ENCODE results near the gene PKM.

Gene PKM

GRCh38 chr15:72201391-72201921 lies 29.5 kb downstream of the PKM start:
- Histone ChIP-seq H3K9me3 (ENCODE audit: control insufficient read depth in 2 of 2, low read length in 2 of 2) (no peaks in the 10 kb centered on the region), H3K27me3 (ENCODE audit: control insufficient read depth in 1 of 2, insufficient read depth in 2 of 2, low read length in 2 of 2) (peaks cover 7 to 10% of the 10 kb centered on the region in 2 donors), H3K36me3 (ENCODE audit: control insufficient read depth in 2 of 2, insufficient read depth in 2 of 2, low read length in 2 of 2) (peaks cover 59 to 60% of the 10 kb centered on the region in 2 donors), H3K4me1 (ENCODE audit: control insufficient read depth, insufficient read depth, low read length) (peaks cover 41% of the 10 kb centered on the region), H3K27ac (ENCODE audit: low read length) (peak overlapping the region; percentile 6), H3K4me3 (ENCODE audit: low read length in 2 of 2) (no peak overlapping the region), H3K9ac (ENCODE audit: low read length in 2 of 2) (no peak overlapping the region)

- peaks cover 8 to 11% of the 10 kb centered on the region in 2 donors for H3K27me3 ChIP-seq (ENCODE audit: control insufficient read depth in 1 of 2, insufficient read depth in 2 of 2, low read length in 2 of 2)
- H3K9me3 ChIP-seq (ENCODE audit: control insufficient read depth in 2 of 2, low read length in 2 of 2) = no peaks in the 10 kb centered on the region
- no peak overlapping the region for H3K9ac ChIP-seq (ENCODE audit: low read length in 2 of 2)
- H3K4me3 ChIP-seq (ENCODE audit: low read length in 2 of 2) = no peak overlapping the region
- H3K27ac ChIP-seq (ENCODE audit: low read length) = peak overlapping the region; percentile 6
- peaks cover 51% of the 10 kb centered on the region in 2 donors for H3K36me3 ChIP-seq (ENCODE audit: control insufficient read depth in 2 of 2, insufficient read depth in 2 of 2, low read length in 2 of 2)
- peaks cover 41% of the 10 kb centered on the region for H3K4me1 ChIP-seq (ENCODE audit: control insufficient read depth, insufficient read depth, low read length)
Observed at GRCh38 chr15:72200395-72201237, 30.4 kb downstream of the PKM start.

GRCh38 chr15:72199721-72200212 lies 31.2 kb downstream of the PKM start:
- peaks cover 10 to 11% of the 10 kb centered on the region in 2 donors for H3K27me3 ChIP-seq (ENCODE audit: control insufficient read depth in 1 of 2, insufficient read depth in 2 of 2, low read length in 2 of 2)
- H3K9me3 ChIP-seq (ENCODE audit: control insufficient read depth in 2 of 2, low read length in 2 of 2) = no peaks in the 10 kb centered on the region
- H3K9ac ChIP-seq (ENCODE audit: low read length in 2 of 2) = no peak overlapping the region
- H3K4me1 ChIP-seq (ENCODE audit: control insufficient read depth, insufficient read depth, low read length) = peaks cover 41% of the 10 kb centered on the region
- H3K27ac ChIP-seq (ENCODE audit: low read length) = no peak overlapping the region
- peaks cover 44 to 47% of the 10 kb centered on the region in 2 donors for H3K36me3 ChIP-seq (ENCODE audit: control insufficient read depth in 2 of 2, insufficient read depth in 2 of 2, low read length in 2 of 2)
- H3K4me3 ChIP-seq (ENCODE audit: low read length in 2 of 2) = no peak overlapping the region

- peaks cover 10 to 11% of the 10 kb centered on the region in 2 donors for H3K27me3 ChIP-seq (ENCODE audit: control insufficient read depth in 1 of 2, insufficient read depth in 2 of 2, low read length in 2 of 2)
- peaks cover 38% of the 10 kb centered on the region for H3K4me1 ChIP-seq (ENCODE audit: control insufficient read depth, insufficient read depth, low read length)
- no peak overlapping the region for H3K4me3 ChIP-seq (ENCODE audit: low read length in 2 of 2)
- no peak overlapping the region for H3K27ac ChIP-seq (ENCODE audit: low read length)
- H3K9me3 ChIP-seq (ENCODE audit: control insufficient read depth in 2 of 2, low read length in 2 of 2) = no peaks in the 10 kb centered on the region
- peaks cover 38 to 41% of the 10 kb centered on the region in 2 donors for H3K36me3 ChIP-seq (ENCODE audit: control insufficient read depth in 2 of 2, insufficient read depth in 2 of 2, low read length in 2 of 2)
- H3K9ac ChIP-seq (ENCODE audit: low read length in 2 of 2) = no peak overlapping the region
Observed at GRCh38 chr15:72199205-72199515, 31.8 kb downstream of the PKM start.

- Histone ChIP-seq H3K27ac (ENCODE audit: low read length) (no peak overlapping the region), H3K36me3 (ENCODE audit: control insufficient read depth in 2 of 2, insufficient read depth in 2 of 2, low read length in 2 of 2) (peaks cover 38 to 39% of the 10 kb centered on the region in 2 donors), H3K9ac (ENCODE audit: low read length in 2 of 2) (no peak overlapping the region), H3K4me1 (ENCODE audit: control insufficient read depth, insufficient read depth, low read length) (peaks cover 32% of the 10 kb centered on the region), H3K4me3 (ENCODE audit: low read length in 2 of 2) (no peak overlapping the region), H3K27me3 (ENCODE audit: control insufficient read depth in 1 of 2, insufficient read depth in 2 of 2, low read length in 2 of 2) (peaks cover 10 to 11% of the 10 kb centered on the region in 2 donors), H3K9me3 (ENCODE audit: control insufficient read depth in 2 of 2, low read length in 2 of 2) (no peaks in the 10 kb centered on the region)
Observed at GRCh38 chr15:72198356-72199204, 32.4 kb downstream of the PKM start.

GRCh38 chr15:72197460-72198355 lies 33.3 kb downstream of the PKM start, which contains the start of gene GRAMD2A:
GRAMD2A (minus strand) TSS chr15:72197787.
- no peaks in the 10 kb centered on the region for H3K9me3 ChIP-seq (ENCODE audit: control insufficient read depth in 2 of 2, low read length in 2 of 2)
- no peak within 1 kb of the TSS for H3K27ac ChIP-seq (ENCODE audit: low read length)
- H3K9ac ChIP-seq (ENCODE audit: low read length in 2 of 2) = peak within 1 kb of the TSS; percentile 42 to 49

GRCh38 chr15:72197041-72197459 lies 33.9 kb downstream of the PKM start:
- H3K27ac ChIP-seq (ENCODE audit: low read length) = no peak overlapping the region
- H3K9me3 ChIP-seq (ENCODE audit: control insufficient read depth in 2 of 2, low read length in 2 of 2) = no peaks in the 10 kb centered on the region
- peaks cover 10 to 11% of the 10 kb centered on the region in 2 donors for H3K27me3 ChIP-seq (ENCODE audit: control insufficient read depth in 1 of 2, insufficient read depth in 2 of 2, low read length in 2 of 2)
- H3K36me3 ChIP-seq (ENCODE audit: control insufficient read depth in 2 of 2, insufficient read depth in 2 of 2, low read length in 2 of 2) = peaks cover 27 to 30% of the 10 kb centered on the region in 2 donors
- H3K4me1 ChIP-seq (ENCODE audit: control insufficient read depth, insufficient read depth, low read length) = peaks cover 20% of the 10 kb centered on the region
- peak overlapping the region; percentile 42 to 49 for H3K9ac ChIP-seq (ENCODE audit: low read length in 2 of 2)
- peak overlapping the region; percentile 54 to 72 for H3K4me3 ChIP-seq (ENCODE audit: low read length in 2 of 2)

More at GRCh38 chr15:72197460-72198355, 33.3 kb downstream of the PKM start, which contains the start of gene GRAMD2A:
- Histone ChIP-seq H3K36me3 (ENCODE audit: control insufficient read depth in 2 of 2, insufficient read depth in 2 of 2, low read length in 2 of 2) (peaks cover 33 to 37% of the 10 kb centered on the region in 2 donors), H3K4me1 (ENCODE audit: control insufficient read depth, insufficient read depth, low read length) (peaks cover 24% of the 10 kb centered on the region), H3K27me3 (ENCODE audit: control insufficient read depth in 1 of 2, insufficient read depth in 2 of 2, low read length in 2 of 2) (peaks cover 10 to 11% of the 10 kb centered on the region in 2 donors), H3K4me3 (ENCODE audit: low read length in 2 of 2) (peak within 1 kb of the TSS; percentile 54 to 72)

- no peak overlapping the region for H3K27ac ChIP-seq (ENCODE audit: low read length)
- H3K36me3 ChIP-seq (ENCODE audit: control insufficient read depth in 2 of 2, insufficient read depth in 2 of 2, low read length in 2 of 2) = peaks cover 21 to 25% of the 10 kb centered on the region in 2 donors
- H3K9me3 ChIP-seq (ENCODE audit: control insufficient read depth in 2 of 2, low read length in 2 of 2) = no peaks in the 10 kb centered on the region
- H3K9ac ChIP-seq (ENCODE audit: low read length in 2 of 2) = peak overlapping the region in 1 of 2 donors; percentile 42
- H3K4me3 ChIP-seq (ENCODE audit: low read length in 2 of 2) = peak overlapping the region; percentile 54 to 72
- H3K27me3 ChIP-seq (ENCODE audit: control insufficient read depth in 1 of 2, insufficient read depth in 2 of 2, low read length in 2 of 2) = peaks cover 10 to 11% of the 10 kb centered on the region in 2 donors
- peaks cover 18% of the 10 kb centered on the region for H3K4me1 ChIP-seq (ENCODE audit: control insufficient read depth, insufficient read depth, low read length)
Observed at GRCh38 chr15:72196409-72197040, 34.5 kb downstream of the PKM start.

- Histone ChIP-seq H3K4me3 (ENCODE audit: low read length in 2 of 2) (no peak overlapping the region), H3K9ac (ENCODE audit: low read length in 2 of 2) (no peak overlapping the region), H3K27ac (ENCODE audit: low read length) (no peak overlapping the region), H3K36me3 (ENCODE audit: control insufficient read depth in 2 of 2, insufficient read depth in 2 of 2, low read length in 2 of 2) (peaks cover 9 to 11% of the 10 kb centered on the region in 2 donors), H3K27me3 (ENCODE audit: control insufficient read depth in 1 of 2, insufficient read depth in 2 of 2, low read length in 2 of 2) (peaks cover 10 to 11% of the 10 kb centered on the region in 2 donors), H3K4me1 (ENCODE audit: control insufficient read depth, insufficient read depth, low read length) (peaks cover 13% of the 10 kb centered on the region), H3K9me3 (ENCODE audit: control insufficient read depth in 2 of 2, low read length in 2 of 2) (no peaks in the 10 kb centered on the region)
Observed at GRCh38 chr15:72195101-72195511, 35.9 kb downstream of the PKM start.
